ENCODE data around the gene GMDS. TPM values are rescaled to one million over a fixed set of nuclear protein-coding genes. Genes with fewer than 3 reads are reported as not detected.
A peak's percentile ranks its signal among the peaks of the same experiment; 100 is the strongest.

GMDS gene
- total and polyA plus RNA-seq, 2 of the 13 experiments (the other 11 are each of a cell fraction or from before 2014, with no cell fraction given) = 64.4 to 112 TPM

DNA sequence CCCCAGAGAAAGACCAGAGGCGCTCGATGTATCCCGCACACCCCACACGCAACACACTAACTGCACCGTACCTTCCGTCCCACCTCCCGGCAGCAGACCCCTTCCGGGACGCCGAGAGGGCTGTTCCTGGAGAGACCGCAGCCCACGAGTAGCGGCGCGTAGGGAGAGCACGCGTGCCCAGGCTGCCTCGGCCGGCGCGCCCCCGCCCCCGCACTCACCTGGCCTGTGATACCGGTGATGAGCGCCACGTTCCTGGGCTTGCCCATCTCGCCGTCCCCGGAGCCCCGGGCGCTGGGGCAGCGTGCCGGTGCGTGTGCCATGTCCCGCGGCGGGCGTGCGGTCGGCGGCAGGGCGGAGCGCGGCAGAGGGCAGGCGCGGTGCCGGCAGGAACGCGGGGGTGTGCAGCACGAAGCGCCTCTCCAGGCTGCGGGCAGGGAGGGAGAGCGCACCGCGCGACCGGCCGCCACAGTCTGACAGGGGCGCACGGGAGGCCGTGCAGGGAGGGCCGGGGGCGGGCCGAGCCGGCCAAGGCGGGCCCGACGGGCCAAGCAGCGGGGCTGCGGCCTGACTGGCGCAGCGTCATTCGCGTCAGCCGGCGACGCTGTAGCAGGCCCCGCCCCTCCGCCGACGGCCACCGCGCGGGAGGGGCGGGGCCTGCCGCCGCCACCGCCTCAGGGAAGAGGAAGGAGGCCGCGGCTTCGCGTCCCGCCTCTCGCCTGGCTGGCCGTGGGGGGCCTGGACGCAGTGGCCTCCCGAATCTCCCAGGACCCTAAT is at the start of gene GMDS (continued):
- TF ChIP-seq, protein P1, sequence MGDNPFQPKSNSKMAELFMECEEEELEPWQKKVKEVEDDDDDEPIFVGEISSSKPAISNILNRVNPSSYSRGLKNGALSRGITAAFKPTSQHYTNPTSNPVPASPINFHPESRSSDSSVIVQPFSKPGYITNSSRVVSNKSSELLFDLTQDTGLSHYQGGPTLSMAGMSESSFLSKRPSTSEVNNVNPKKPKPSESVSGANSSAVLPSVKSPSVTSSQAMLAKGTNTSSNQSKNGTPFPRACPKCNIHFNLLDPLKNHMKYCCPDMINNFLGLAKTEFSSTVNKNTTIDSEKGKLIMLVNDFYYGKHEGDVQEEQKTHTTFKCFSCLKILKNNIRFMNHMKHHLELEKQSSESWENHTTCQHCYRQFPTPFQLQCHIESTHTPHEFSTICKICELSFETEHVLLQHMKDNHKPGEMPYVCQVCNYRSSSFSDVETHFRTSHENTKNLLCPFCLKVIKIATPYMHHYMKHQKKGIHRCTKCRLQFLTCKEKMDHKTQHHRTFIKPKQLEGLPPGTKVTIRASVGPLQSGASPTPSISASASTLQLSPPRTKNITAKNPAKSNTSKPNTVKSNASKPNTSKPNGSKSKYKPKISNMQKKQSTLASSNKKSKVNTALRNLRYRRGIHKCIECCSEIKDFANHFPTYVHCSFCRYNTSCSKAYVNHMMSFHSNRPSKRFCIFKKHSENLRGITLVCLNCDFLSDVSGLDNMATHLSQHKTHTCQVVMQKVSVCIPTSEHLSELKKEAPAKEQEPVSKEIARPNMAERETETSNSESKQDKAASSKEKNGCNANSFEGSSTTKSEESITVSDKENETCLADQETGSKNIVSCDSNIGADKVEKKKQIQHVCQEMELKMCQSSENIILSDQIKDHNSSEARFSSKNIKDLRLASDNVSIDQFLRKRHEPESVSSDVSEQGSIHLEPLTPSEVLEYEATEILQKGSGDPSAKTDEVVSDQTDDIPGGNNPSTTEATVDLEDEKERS (CRISPR knock-in tag; IDR thresholded peaks at IDR 0.05) = no peak
- TF ChIP-seq ZNF350 (CRISPR knock-in tag; IDR thresholded peaks at IDR 0.05; ENCODE audit: borderline replicate concordance, low read depth) (no peak), ADNP (CRISPR knock-in tag; IDR thresholded peaks at IDR 0.05) (peak; percentile 47; the same call in 1 of the 2 replicates), SMAD3 (CRISPR knock-in tag; IDR thresholded peaks at IDR 0.05) (no peak), SOX6 (IDR thresholded peaks at IDR 0.05) (no peak), SOX6 (CRISPR knock-in tag; IDR thresholded peaks at IDR 0.05) (no peak), HIVEP1 (CRISPR knock-in tag; IDR thresholded peaks at IDR 0.05) (no peak), MAZ (IDR thresholded peaks at IDR 0.05; ENCODE audit: borderline replicate concordance, low read depth, low read length) (peak; percentile 58), MAZ (CRISPR knock-in tag; IDR thresholded peaks at IDR 0.05; ENCODE audit: low read depth) (peak; percentile 96), SUZ12 (IDR thresholded peaks at IDR 0.05; ENCODE audit: low read depth, low read length) (no peak), ZNF839 (CRISPR knock-in tag; IDR thresholded peaks at IDR 0.05; ENCODE audit: borderline replicate concordance) (peak; percentile 74; the same call in 1 of the 2 replicates), SRF (IDR thresholded peaks at IDR 0.05; ENCODE audit: low read depth, low read length) (no peak), ARHGAP35 (CRISPR knock-in tag; IDR thresholded peaks at IDR 0.05; ENCODE audit: borderline replicate concordance) (no peak; the same call in 1 of the 2 replicates), ZNF441 (CRISPR knock-in tag; IDR thresholded peaks at IDR 0.05; ENCODE audit: borderline replicate concordance) (peak; percentile 61), ZNF510 (CRISPR knock-in tag; IDR thresholded peaks at IDR 0.05; ENCODE audit: low read depth) (no peak), PRPF4 (IDR thresholded peaks at IDR 0.05; ENCODE audit: low read depth, low read length, poor library complexity, severe bottlenecking) (no peak), YY1 (IDR thresholded peaks at IDR 0.05; ENCODE audit: insufficient read depth, insufficient replicate concordance, low read depth, low read length) (peak; percentile 85), GPN1 (CRISPR knock-in tag; IDR thresholded peaks at IDR 0.05; ENCODE audit: borderline replicate concordance) (no peak)
- TF ChIP-seq, protein P2, sequence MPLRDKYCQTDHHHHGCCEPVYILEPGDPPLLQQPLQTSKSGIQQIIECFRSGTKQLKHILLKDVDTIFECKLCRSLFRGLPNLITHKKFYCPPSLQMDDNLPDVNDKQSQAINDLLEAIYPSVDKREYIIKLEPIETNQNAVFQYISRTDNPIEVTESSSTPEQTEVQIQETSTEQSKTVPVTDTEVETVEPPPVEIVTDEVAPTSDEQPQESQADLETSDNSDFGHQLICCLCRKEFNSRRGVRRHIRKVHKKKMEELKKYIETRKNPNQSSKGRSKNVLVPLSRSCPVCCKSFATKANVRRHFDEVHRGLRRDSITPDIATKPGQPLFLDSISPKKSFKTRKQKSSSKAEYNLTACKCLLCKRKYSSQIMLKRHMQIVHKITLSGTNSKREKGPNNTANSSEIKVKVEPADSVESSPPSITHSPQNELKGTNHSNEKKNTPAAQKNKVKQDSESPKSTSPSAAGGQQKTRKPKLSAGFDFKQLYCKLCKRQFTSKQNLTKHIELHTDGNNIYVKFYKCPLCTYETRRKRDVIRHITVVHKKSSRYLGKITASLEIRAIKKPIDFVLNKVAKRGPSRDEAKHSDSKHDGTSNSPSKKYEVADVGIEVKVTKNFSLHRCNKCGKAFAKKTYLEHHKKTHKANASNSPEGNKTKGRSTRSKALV (CRISPR knock-in tag; IDR thresholded peaks at IDR 0.05) = peak; percentile 68; the same call in 1 of the 2 replicates
- TF ChIP-seq, protein P3, sequence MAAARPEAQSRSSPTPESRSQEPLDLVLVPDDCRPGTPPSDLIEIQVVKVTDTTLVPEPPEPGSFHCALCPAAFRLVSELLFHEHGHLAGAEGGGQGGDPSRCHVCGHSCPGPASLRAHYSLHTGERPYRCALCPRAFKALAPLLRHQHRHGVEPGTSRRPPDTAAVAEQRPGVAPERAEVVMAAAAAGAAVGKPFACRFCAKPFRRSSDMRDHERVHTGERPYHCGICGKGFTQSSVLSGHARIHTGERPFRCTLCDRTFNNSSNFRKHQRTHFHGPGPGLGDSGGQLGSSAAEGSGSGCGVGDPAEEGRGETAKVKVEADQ (CRISPR knock-in tag; IDR thresholded peaks at IDR 0.05; ENCODE audit: borderline replicate concordance) = peak; percentile 76; the same call in 1 of the 2 replicates
- TF ChIP-seq, protein P4, sequence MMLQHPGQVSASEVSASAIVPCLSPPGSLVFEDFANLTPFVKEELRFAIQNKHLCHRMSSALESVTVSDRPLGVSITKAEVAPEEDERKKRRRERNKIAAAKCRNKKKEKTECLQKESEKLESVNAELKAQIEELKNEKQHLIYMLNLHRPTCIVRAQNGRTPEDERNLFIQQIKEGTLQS (CRISPR knock-in tag; IDR thresholded peaks at IDR 0.05) = peak; percentile 21; the same call in 1 of the 2 replicates
